Ovary (tissue), 9 donors: ENCODE results near the gene BAIAP2L1. TPM values are rescaled to one million over a fixed set of nuclear protein-coding genes. Genes with fewer than 3 reads are reported as not detected.

Experiments
- DNase-seq, 5 donors: peaks; one replicate each; pipeline ENCODE4 v3.0.0-alpha.2; 2019 to 2020
- H3K27ac ChIP-seq, 2 donors: fragments of 200-600 bp; one replicate each; pipeline versions ENCODE4 v1.5.1 to v1.8.0; 2019 to 2022
- H3K27me3 ChIP-seq: fragments of 200-600 bp; one replicate; pipeline ENCODE4 v1.8.0; 2022
- H3K36me3 ChIP-seq: fragments of 200-600 bp; sonication (generic); one replicate; pipeline ENCODE4 v1.5.1; 2019
- H3K4me1 ChIP-seq: one replicate; pipeline ENCODE4 v1.8.1; 2013; ENCODE audit warnings: mild to moderate bottlenecking, moderate library complexity; ENCODE audit not compliant: insufficient read depth
- H3K4me3 ChIP-seq: fragments of 200-600 bp; sonication (generic); one replicate; pipeline ENCODE4 v1.5.1; 2017
- H3K9me3 ChIP-seq, 2 donors: fragments of 200-600 bp in 1 of 2; sonication (generic) in 1 of 2; one replicate each; pipeline versions ENCODE4 v1.5.1 to v1.8.1; 2013 to 2019; ENCODE audit warnings: mild to moderate bottlenecking in 1 of 2, moderate library complexity in 1 of 2
- EP300 ChIP-seq: sonication (generic); formaldehyde crosslinking; IDR thresholded peaks from one replicate; pipeline ENCODE4 v1.6.1; 2017; ENCODE audit warnings: antibody characterized with exemption
- POLR2A ChIP-seq: fragments of 450-650 bp; IDR thresholded peaks from one replicate; pipeline ENCODE4 v1.6.1; 2017; ENCODE audit warnings: antibody characterized with exemption, mild to moderate bottlenecking, moderate library complexity
- WGBS, 3 donors: extraction: QIAGEN DNeasy Blood & Tissue Kit in 1 of 3; methylation state at CpG; one replicate each; pipeline versions ENCODE4 v1.1.5 to v1.1.7; 2013 to 2017; 5-methylcytosine and 5-hydroxymethylcytosine counted together
- intact Hi-C, 4 donors: fragments of 100-400 bp; cut with DNase I; formaldehyde crosslinking; loops; one replicate each; pipeline versions ENCODE4 v1.11.0 to v1.15.1; 2022 to 2023
- polyA plus RNA-seq, 2 donors: library from polyadenylated mRNA; stranded (reverse); fragments of 200-250 nt in 1 of 2; fragments of 350-450 nt in 1 of 2; fragmentation: Illumina TruSeq in 1 of 2; extraction: RNeasy Lipid Tissue Mini Kit (QIAGEN cat#74804) in 1 of 2; gene quantifications; one replicate each; pipeline ENCODE4 v1.2.3, GENCODE V29; 2013 to 2014
- total RNA-seq, 7 donors: library from RNA; depleted of rRNA in 2 of 7; stranded (reverse); fragments of >200 nt in 2 of 7; fragmentation: NEBNext Ultra II Directional in 3 of 7; extraction: Animal tissue kit (Norgen Biotek cat#: 25700) in 3 of 7; gene quantifications; one replicate each; pipeline versions ENCODE4 v1.1.0 to v1.2.4, GENCODE V29; 2016 to 2023
- TF ChIP-seq, protein P1 (sequence below), 3 donors: fragments of 450-650 bp in 2 of 3; fragments of 200-600 bp in 1 of 3; IDR thresholded peaks; one replicate each; pipeline versions ENCODE4 v1.5.1 to v1.8.0; 2016 to 2022; ENCODE audit warnings: antibody characterized with exemption in 3 of 3, mild to moderate bottlenecking in 1 of 3
- donor health status: DM: no; HTN: no; CAD: no; lungs with moderate emphysema.
- donor health status: DM: no; HTN: no; CAD: no.
- donor health status: Bipolar disorder and iron deficiency.
- donor health status: DM: yes; HTN: yes; CAD: no.
- donor health status: DM: no; HTN: no; CAD: no.
- donor health status: DM: yes; HTN: yes; CAD: no.

The BAIAP2L1 gene
- total and polyA plus RNA-seq, 9 donors, result 0.73 to 7.9 (median 1.9) TPM

- Histone ChIP-seq H3K27me3 (no peaks in the 10 kb centered on the region), H3K27ac (no peak overlapping the region), H3K9me3 (no peaks in the 10 kb centered on the region), H3K4me1 (no peaks in the 10 kb centered on the region), H3K36me3 (no peaks in the 10 kb centered on the region), H3K4me3 (no peak overlapping the region)
- no peak for DNase-seq
- TF ChIP-seq, protein P1, sequence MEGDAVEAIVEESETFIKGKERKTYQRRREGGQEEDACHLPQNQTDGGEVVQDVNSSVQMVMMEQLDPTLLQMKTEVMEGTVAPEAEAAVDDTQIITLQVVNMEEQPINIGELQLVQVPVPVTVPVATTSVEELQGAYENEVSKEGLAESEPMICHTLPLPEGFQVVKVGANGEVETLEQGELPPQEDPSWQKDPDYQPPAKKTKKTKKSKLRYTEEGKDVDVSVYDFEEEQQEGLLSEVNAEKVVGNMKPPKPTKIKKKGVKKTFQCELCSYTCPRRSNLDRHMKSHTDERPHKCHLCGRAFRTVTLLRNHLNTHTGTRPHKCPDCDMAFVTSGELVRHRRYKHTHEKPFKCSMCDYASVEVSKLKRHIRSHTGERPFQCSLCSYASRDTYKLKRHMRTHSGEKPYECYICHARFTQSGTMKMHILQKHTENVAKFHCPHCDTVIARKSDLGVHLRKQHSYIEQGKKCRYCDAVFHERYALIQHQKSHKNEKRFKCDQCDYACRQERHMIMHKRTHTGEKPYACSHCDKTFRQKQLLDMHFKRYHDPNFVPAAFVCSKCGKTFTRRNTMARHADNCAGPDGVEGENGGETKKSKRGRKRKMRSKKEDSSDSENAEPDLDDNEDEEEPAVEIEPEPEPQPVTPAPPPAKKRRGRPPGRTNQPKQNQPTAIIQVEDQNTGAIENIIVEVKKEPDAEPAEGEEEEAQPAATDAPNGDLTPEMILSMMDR (IDR thresholded peaks at IDR 0.05), result no peak
- TF ChIP-seq EP300 (no peak), POLR2A (no peak)
- intact Hi-C loops, result no loop called here
- 32 to 39% (median 34%) methylated on average over 3 of the region's 3 CpGs for WGBS, 3 donors
Observed at GRCh38 chr7:98341106-98341505, 59.8 kb downstream of the BAIAP2L1 start.

DNA sequence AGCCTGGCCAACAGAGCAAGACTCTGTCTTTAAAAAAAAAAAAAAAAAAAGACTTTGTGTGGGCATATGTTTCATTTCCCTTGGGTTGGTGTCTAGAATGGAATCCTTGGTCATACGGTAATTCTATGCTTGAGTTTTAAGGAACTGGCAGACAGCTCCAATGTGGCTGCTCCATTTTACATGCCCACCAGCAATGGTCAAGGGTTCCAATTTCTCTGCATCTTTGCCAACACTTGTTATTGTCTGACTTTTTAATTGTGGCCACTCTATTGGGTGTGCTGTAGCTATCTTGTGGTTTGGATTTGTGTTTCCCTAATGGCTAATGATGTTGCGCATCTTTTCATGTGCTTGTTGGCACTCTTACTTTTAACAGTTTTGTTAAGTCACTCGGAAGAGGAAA, 61.8 kb downstream of the BAIAP2L1 start:
- no peaks in the 10 kb centered on the region for H3K27me3 ChIP-seq
- TF ChIP-seq POLR2A, result no peak
- TF ChIP-seq, protein P1 (IDR thresholded peaks at IDR 0.05), result no peak
- TF ChIP-seq EP300, result no peak
- no peaks in the 10 kb centered on the region for H3K4me1 ChIP-seq
- H3K36me3 ChIP-seq, result no peaks in the 10 kb centered on the region
- intact Hi-C loops, result no loop called here
- no peak overlapping the region for H3K27ac ChIP-seq
- 93 to 97% (median 95%) methylated on average over 3 of the region's 3 CpGs for WGBS, 3 donors
- no peak for DNase-seq
- H3K9me3 ChIP-seq, result no peaks in the 10 kb centered on the region
- H3K4me3 ChIP-seq, result no peak overlapping the region

GRCh38 chr7:98338441-98338840, 62.4 kb downstream of the BAIAP2L1 start:
- WGBS, 3 donors, result 93 to 95% (median 93%) methylated on average over 6 of the region's 6 CpGs
- no peak for DNase-seq
- TF ChIP-seq, protein P1 (IDR thresholded peaks at IDR 0.05), result no peak
- no peak for TF ChIP-seq POLR2A
- no peak for TF ChIP-seq EP300
- Histone ChIP-seq H3K9me3 (no peaks in the 10 kb centered on the region), H3K27ac (no peak overlapping the region), H3K4me1 (no peaks in the 10 kb centered on the region), H3K4me3 (no peak overlapping the region), H3K36me3 (no peaks in the 10 kb centered on the region), H3K27me3 (no peaks in the 10 kb centered on the region)
- intact Hi-C loops, result no loop called here

DNA sequence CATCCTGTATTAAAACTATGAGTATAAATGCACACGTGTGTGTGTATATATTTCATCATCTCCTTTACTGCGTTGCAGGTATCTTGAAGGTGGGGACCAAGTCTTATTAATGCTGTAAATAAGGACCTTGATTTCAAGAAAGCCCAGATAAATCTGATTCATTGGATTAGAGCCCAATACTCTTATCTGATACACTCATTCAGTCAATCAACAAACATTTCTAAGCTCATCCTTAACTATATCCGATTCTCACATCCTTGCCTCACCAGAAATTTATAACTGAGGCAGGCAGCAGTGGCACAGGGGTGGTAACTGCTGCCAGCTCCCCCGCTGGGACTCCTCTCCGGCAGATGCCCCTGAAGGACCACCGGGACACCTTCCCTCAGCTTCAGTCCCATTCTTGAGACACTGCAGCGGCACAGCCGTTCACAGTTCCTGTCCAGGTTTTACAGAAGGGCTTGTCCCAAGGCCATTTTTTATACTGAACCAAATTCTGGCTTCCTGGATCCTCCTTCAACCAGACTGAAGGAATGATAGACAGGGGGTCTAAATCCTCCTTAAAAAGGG, 65.4 kb downstream of the BAIAP2L1 start:
- TF ChIP-seq EP300 (no peak), POLR2A (no peak)
- TF ChIP-seq, protein P1 (IDR thresholded peaks at IDR 0.05), result no peak
- H3K9me3 ChIP-seq, result no peaks in the 10 kb centered on the region
- H3K36me3 ChIP-seq, result no peaks in the 10 kb centered on the region
- no peak overlapping the region for H3K4me3 ChIP-seq
- intact Hi-C loops, result no loop called here
- H3K27ac ChIP-seq, result no peak overlapping the region
- WGBS, 3 donors, result 84 to 93% (median 91%) methylated on average over 8 of the region's 8 CpGs
- no peak for DNase-seq
- no peaks in the 10 kb centered on the region for H3K27me3 ChIP-seq
- no peaks in the 10 kb centered on the region for H3K4me1 ChIP-seq
